ENCODE results near the gene YPEL3.
A peak's percentile ranks its signal among the peaks of the same experiment; 100 is the strongest.

Gene YPEL3

GRCh38 chr16:30078744-30079143 lies 17.3 kb downstream of the YPEL3 start:
- DNase-seq (ENCODE audit: low read depth in 1 of 2, low spot score in 1 of 2), result no peak
- no peak overlapping the region for H3K4me3 ChIP-seq (replicated peaks; ENCODE audit: insufficient read depth, low read length)
- no peaks in the 10 kb centered on the region for H3K27me3 ChIP-seq (ENCODE audit: insufficient read depth, poor library complexity, severe bottlenecking)
- no peak for TF ChIP-seq REST (IDR thresholded peaks at IDR 0.05; ENCODE audit: insufficient replicate concordance, low read depth)
- no peak for TF ChIP-seq GABPA (IDR thresholded peaks at IDR 0.05; ENCODE audit: low read depth)
- no peak for TF ChIP-seq SPI1 (IDR thresholded peaks at IDR 0.05; ENCODE audit: borderline replicate concordance, low read depth)
- no peak for TF ChIP-seq CTCF (IDR thresholded peaks at IDR 0.05; ENCODE audit: insufficient read depth, low read length)
- no peak for TF ChIP-seq POLR2AphosphoS5 (IDR thresholded peaks at IDR 0.05; ENCODE audit: low read depth)
- H3K27ac ChIP-seq (replicated peaks), result no peak overlapping the region

- TF ChIP-seq GABPA (IDR thresholded peaks at IDR 0.05; ENCODE audit: low read depth) (no peak), POLR2AphosphoS5 (IDR thresholded peaks at IDR 0.05; ENCODE audit: low read depth) (no peak), SPI1 (IDR thresholded peaks at IDR 0.05; ENCODE audit: borderline replicate concordance, low read depth) (no peak), CTCF (IDR thresholded peaks at IDR 0.05; ENCODE audit: insufficient read depth, low read length) (no peak), REST (IDR thresholded peaks at IDR 0.05; ENCODE audit: insufficient replicate concordance, low read depth) (no peak)
- Histone ChIP-seq H3K27ac (replicated peaks) (peak overlapping the region; percentile 20; the same call in 1 of the 2 replicates), H3K4me3 (replicated peaks; ENCODE audit: insufficient read depth, low read length) (no peak overlapping the region), H3K27me3 (ENCODE audit: insufficient read depth, poor library complexity, severe bottlenecking) (no peaks in the 10 kb centered on the region)
- DNase-seq (ENCODE audit: low read depth in 1 of 2, low spot score in 1 of 2), result no peak
These were observed 18.4 kb downstream of the YPEL3 start for GRCh38 chr16:30077656-30078055.

GRCh38 chr16:30076276-30076791 lies 19.7 kb downstream of the YPEL3 start:
- peak overlapping the region; percentile 87 for H3K27ac ChIP-seq (replicated peaks)
- no peaks in the 10 kb centered on the region for H3K27me3 ChIP-seq (ENCODE audit: insufficient read depth, poor library complexity, severe bottlenecking)
- DNase-seq (ENCODE audit: low read depth in 1 of 2, low spot score in 1 of 2), result no peak
- TF ChIP-seq POLR2AphosphoS5 (IDR thresholded peaks at IDR 0.05; ENCODE audit: low read depth) (no peak), GABPA (IDR thresholded peaks at IDR 0.05; ENCODE audit: low read depth) (no peak), SPI1 (IDR thresholded peaks at IDR 0.05; ENCODE audit: borderline replicate concordance, low read depth) (no peak), REST (IDR thresholded peaks at IDR 0.05; ENCODE audit: insufficient replicate concordance, low read depth) (no peak), CTCF (IDR thresholded peaks at IDR 0.05; ENCODE audit: insufficient read depth, low read length) (no peak)
- peak overlapping the region; percentile 92 for H3K4me3 ChIP-seq (replicated peaks; ENCODE audit: insufficient read depth, low read length)

Measured in HL-60 (cell line).